Measurements from ENCODE around the gene ADAM8. TPM values are rescaled to one million over a fixed set of nuclear protein-coding genes. Genes with fewer than 3 reads are reported as not detected.

ADAM8 gene
- total and polyA plus RNA-seq, 2 of the 4 experiments (the other 2 are of a cell fraction): under 0.01 to 0.74 TPM

GRCh38 chr10:133212853-133213494, 63.7 kb downstream of the ADAM8 start:
- Histone ChIP-seq H4K5ac (ENCODE audit: low read depth, low read length) (no peak overlapping the region), H2BK15ac (ENCODE audit: low read depth, low read length) (no peak overlapping the region), H3K4me3 (ENCODE audit: insufficient read depth, low read depth, low read length) (no peak overlapping the region), H3K9me3 (ENCODE audit: control insufficient read depth, insufficient read depth, low read length) (peaks cover 2% of the 10 kb centered on the region; the same call in 1 of the 2 replicates), H3K56ac (ENCODE audit: extremely low read depth, insufficient read depth, low read length) (no peak overlapping the region), H3K23ac (ENCODE audit: low read depth, low read length) (no peak overlapping the region), H3K9me1 (ENCODE audit: insufficient read depth, low read length) (no peaks in the 10 kb centered on the region), H3K4me2 (ENCODE audit: low read depth, low read length) (no peak overlapping the region), H4K20me1 (ENCODE audit: insufficient read depth, low read length) (no peaks in the 10 kb centered on the region), H3K9ac (ENCODE audit: low read depth, low read length) (no peak overlapping the region), H3K27me3 (ENCODE audit: control insufficient read depth, insufficient read depth, low read length) (no peaks in the 10 kb centered on the region), H3K79me1 (ENCODE audit: low read depth in 1 of 2, low read length in 2 of 2) (no peaks in the 10 kb centered on the region), H2BK5ac (ENCODE audit: low read depth, low read length, poor library complexity, severe bottlenecking) (no peak overlapping the region), H2AFZ (replicated peaks; ENCODE audit: low read length, poor library complexity) (no peak overlapping the region), H3K4ac (ENCODE audit: low read depth, low read length) (no peak overlapping the region), H3K27ac (ENCODE audit: insufficient read depth, low read length) (no peak overlapping the region), H2BK120ac (ENCODE audit: low read depth, low read length) (no peak overlapping the region), H3K14ac (replicated peaks; ENCODE audit: low read depth, low read length) (no peak overlapping the region), H2AK9ac (replicated peaks; ENCODE audit: low read depth, low read length, poor library complexity) (no peak overlapping the region), H2BK20ac (ENCODE audit: low read depth, low read length) (no peak overlapping the region), H4K91ac (ENCODE audit: insufficient read depth, low read depth, low read length) (no peak overlapping the region), H3K4me1 (ENCODE audit: control insufficient read depth, insufficient read depth, low read length) (no peaks in the 10 kb centered on the region), H2AK5ac (ENCODE audit: low read depth, low read length) (no peak overlapping the region), H4K8ac (ENCODE audit: low read depth in 2 of 2, low read length in 2 of 2) (no peak overlapping the region), H3K18ac (ENCODE audit: low read depth, low read length) (no peak overlapping the region), H3K36me3 (ENCODE audit: control insufficient read depth, insufficient read depth, low read length) (no peaks in the 10 kb centered on the region)
- dilution Hi-C loops (cut with HindIII; ENCODE audit: low sequenced_read_pairs, unreplicated experiment) (no loop called here), in situ Hi-C loops (cut with MboI; ENCODE audit: low sequenced_read_pairs) (no loop called here), intact Hi-C loops (cut with micrococcal nuclease) (no loop called here)
- POLR2A ChIA-PET (ENCODE audit: unreplicated experiment): no interaction called here
- TF ChIP-seq ELK1 (IDR thresholded peaks at IDR 0.05; ENCODE audit: borderline replicate concordance, low read depth, low read length) (no peak), CTCF (conservative IDR thresholded peaks at IDR 0.05; ENCODE audit: low read depth, low read length) (no peak), MAZ (IDR thresholded peaks at IDR 0.05; ENCODE audit: borderline replicate concordance, low read depth, low read length) (no peak)
- 90% methylated on average over 7 of the region's 20 CpGs; no CpG with 5 or more reads in 1 of the 2 experiments for WGBS, 2 experiments (ENCODE audit: extremely low coverage in 2 of 2, insufficient read length in 1 of 2)
- CTCF ChIA-PET: no interaction called here
- no TSS peak for BruUV-seq (replicated peaks)
- DNase-seq (no peak), ATAC-seq (ENCODE audit: low read depth) (no peak)

Small RNA genes lying within 50 kb of the gene (microRNA-seq; reads per million reads assigned to microRNA genes)
- not detected for gene MIR202 (ENCODE audit: unreplicated experiment)

Other genes starting within 250 kb of the ADAM8 start
- not detected in 2 replicates for gene ADGRA1, start 188.9 kb downstream of the ADAM8 start, total RNA-seq (2012; rRNA removed)
- not detected in 2 replicates for gene ADGRA1, start 188.9 kb downstream of the ADAM8 start, polyA plus RNA-seq (2012; rRNA removed)
- 0.18 and 0.56 TPM in 2 replicates for gene KNDC1, start 116.6 kb downstream of the ADAM8 start, total RNA-seq (2012; rRNA removed)
- gene KNDC1, start 116.6 kb downstream of the ADAM8 start, polyA plus RNA-seq (2012; rRNA removed): 1.1 TPM in 2 replicates
- not detected in 2 replicates for gene UTF1, start 46.7 kb downstream of the ADAM8 start, total RNA-seq (2012; rRNA removed)
- gene UTF1, start 46.7 kb downstream of the ADAM8 start, polyA plus RNA-seq (2012; rRNA removed): not detected in 2 replicates
- not detected in 2 replicates for gene VENTX, start 39.0 kb downstream of the ADAM8 start, total RNA-seq (2012; rRNA removed)
- gene VENTX, start 39.0 kb downstream of the ADAM8 start, polyA plus RNA-seq (2012; rRNA removed): not detected in 2 replicates
- 65.0 and 72.6 TPM in 2 replicates for gene TUBGCP2, start 32.0 kb upstream of the ADAM8 start, total RNA-seq (2012; rRNA removed)
- 48.1 and 48.6 TPM in 2 replicates for gene TUBGCP2, start 32.0 kb upstream of the ADAM8 start, polyA plus RNA-seq (2012; rRNA removed)
- gene ZNF511, start 32.0 kb upstream of the ADAM8 start, total RNA-seq (2012; rRNA removed): 13.6 and 14.2 TPM in 2 replicates
- gene ZNF511, start 32.0 kb upstream of the ADAM8 start, polyA plus RNA-seq (2012; rRNA removed): 32.6 and 36.8 TPM in 2 replicates
- gene CALY, start 60.0 kb upstream of the ADAM8 start, total RNA-seq (2012; rRNA removed): not detected in 2 replicates
- 0.34 and 0.62 TPM in 2 replicates for gene CALY, start 60.0 kb upstream of the ADAM8 start, polyA plus RNA-seq (2012; rRNA removed)
- not detected in 2 replicates for gene PRAP1, start 70.5 kb upstream of the ADAM8 start, total RNA-seq (2012; rRNA removed)
- not detected in 2 replicates for gene PRAP1, start 70.5 kb upstream of the ADAM8 start, polyA plus RNA-seq (2012; rRNA removed)
- 26.3 and 28.1 TPM in 2 replicates for gene FUOM, start 81.2 kb upstream of the ADAM8 start, total RNA-seq (2012; rRNA removed)
- 52.8 and 71.2 TPM in 2 replicates for gene FUOM, start 81.2 kb upstream of the ADAM8 start, polyA plus RNA-seq (2012; rRNA removed)
- gene ECHS1, start 96.5 kb upstream of the ADAM8 start, total RNA-seq (2012; rRNA removed): 60.8 and 71.1 TPM in 2 replicates
- 83.3 and 84.2 TPM in 2 replicates for gene ECHS1, start 96.5 kb upstream of the ADAM8 start, polyA plus RNA-seq (2012; rRNA removed)
- gene PAOX, start 102.4 kb upstream of the ADAM8 start, total RNA-seq (2012; rRNA removed): 3.6 and 3.8 TPM in 2 replicates
- gene PAOX, start 102.4 kb upstream of the ADAM8 start, polyA plus RNA-seq (2012; rRNA removed): 4.3 and 4.5 TPM in 2 replicates
- gene MTG1, start 117.3 kb upstream of the ADAM8 start, total RNA-seq (2012; rRNA removed): 38.0 and 38.5 TPM in 2 replicates
- gene MTG1, start 117.3 kb upstream of the ADAM8 start, polyA plus RNA-seq (2012; rRNA removed): 64.8 and 70.0 TPM in 2 replicates
- gene SPRN, start 147.8 kb upstream of the ADAM8 start, total RNA-seq (2012; rRNA removed): 0.28 and 0.36 TPM in 2 replicates
- gene SPRN, start 147.8 kb upstream of the ADAM8 start, polyA plus RNA-seq (2012; rRNA removed): 2.3 and 2.4 TPM in 2 replicates
- 0.28 and 0.54 TPM in 2 replicates for gene SCART1, start 177.1 kb upstream of the ADAM8 start, total RNA-seq (2012; rRNA removed)
- 1.5 and 2.1 TPM in 2 replicates for gene SCART1, start 177.1 kb upstream of the ADAM8 start, polyA plus RNA-seq (2012; rRNA removed)